Adrenal gland (tissue), 12 donors: Measurements from ENCODE around the gene KLHL3. TPM values are rescaled to one million over a fixed set of nuclear protein-coding genes. Genes with fewer than 3 reads are reported as not detected.

Experiments used
- DNase-seq, 7 donors: peaks; one replicate each; pipeline ENCODE4 v3.0.0-alpha.2; 2019 to 2020
- H3K27ac ChIP-seq, 5 donors: fragments of 200-600 bp; sonication (generic) in 4 of 5; 1 replicate in 3 of 5; 2 replicates in 2 of 5; pipeline versions ENCODE4 v1.5.1 to v1.8.0; 2016 to 2020; ENCODE audit warnings: mild to moderate bottlenecking in 1 of 5
- H3K27me3 ChIP-seq: fragments of 200-600 bp; 2 replicates; pipeline ENCODE4 v1.8.0; 2021
- H3K36me3 ChIP-seq, 2 donors: fragments of 200-600 bp; replicated peaks in 1 of 2; 1 replicate in 1 of 2; 2 replicates in 1 of 2; pipeline versions ENCODE4 v1.5.1 to v1.8.0; 2018 to 2022
- H3K4me1 ChIP-seq, 2 donors: fragments of 200-600 bp; replicated peaks in 1 of 2; 1 replicate in 1 of 2; 2 replicates in 1 of 2; pipeline versions ENCODE4 v1.5.1 to v1.8.0; 2018 to 2021
- H3K4me3 ChIP-seq, 4 donors: fragments of 200-600 bp; sonication (generic) in 3 of 4; one replicate each; pipeline ENCODE4 v1.5.1; 2016 to 2018
- H3K9me3 ChIP-seq, 3 donors: fragments of 200-600 bp; sonication (generic) in 1 of 3; replicated peaks in 1 of 3; 1 replicate in 2 of 3; 2 replicates in 1 of 3; pipeline versions ENCODE4 v1.5.1 to v1.8.0; 2016 to 2021
- POLR2A ChIP-seq, 2 donors: fragments of 450-650 bp; IDR thresholded peaks; one replicate each; pipeline ENCODE4 v1.6.1; 2017; ENCODE audit warnings: antibody characterized with exemption in 2 of 2, mild to moderate bottlenecking in 2 of 2, moderate library complexity in 1 of 2
- WGBS, 4 donors: extraction: QIAGEN DNeasy Blood & Tissue Kit in 2 of 4; methylation state at CpG; one replicate each; pipeline versions ENCODE4 v1.1.5 to v1.1.7; 2013 to 2017; 5-methylcytosine and 5-hydroxymethylcytosine counted together
- intact Hi-C, 2 donors: fragments of 100-400 bp; cut with DNase I; formaldehyde crosslinking; loops; one replicate each; pipeline versions ENCODE4 v1.14.1 to v1.15.0; 2022 to 2023
- polyA plus RNA-seq, 3 donors: library from polyadenylated mRNA; stranded (reverse); fragments of 200-250 nt in 2 of 3; fragments of 350-450 nt in 1 of 3; fragmentation: Illumina TruSeq in 1 of 3; extraction: RNeasy Lipid Tissue Mini Kit (QIAGEN cat#74804) in 1 of 3; gene quantifications; one replicate each; pipeline ENCODE4 v1.2.3, GENCODE V29; 2013 to 2014
- total RNA-seq, 9 donors: library from RNA; depleted of rRNA in 4 of 9; stranded (reverse); fragments of >200 nt in 4 of 9; fragments of 120-200 nt in 1 of 9; fragmentation: NEBNext Ultra II Directional in 1 of 9; extraction: Animal tissue kit (Norgen Biotek cat#: 25700) in 1 of 9; gene quantifications; one replicate each; pipeline versions ENCODE4 v1.1.0 to v1.2.4, GENCODE V29; 2013 to 2023
- TF ChIP-seq, protein P1 (sequence below), 6 experiments: fragments of 450-650 bp in 4 of 6; fragments of 200-600 bp in 2 of 6; sonication (generic) in 1 of 6; IDR thresholded peaks; 1 replicate in 5 of 6; 2 replicates in 1 of 6; pipeline versions ENCODE4 v1.5.1 to v1.8.0; 2016 to 2021; ENCODE audit warnings: antibody characterized with exemption in 6 of 6, mild to moderate bottlenecking in 2 of 6, moderate library complexity in 1 of 6
- donor health status: healthy with polysubstance abuse.
- donor health status: Bipolar disorder and iron deficiency.
- donor health status: DM: yes; HTN: yes; CAD: no.
- donor health status: DM: no; HTN: no; CAD: no.
- donor health status: DM: no; HTN: no; CAD: no.
- donor health status: DM: yes; HTN: yes; CAD: no.

KLHL3 gene
- total and polyA plus RNA-seq, 12 donors = 3.1 to 28.6 (median 13.4) TPM

GRCh38 chr5:137592317-137592716 is 143.6 kb downstream of the KLHL3 start:
- intact Hi-C loops = no loop called here
- Histone ChIP-seq H3K36me3 (no peaks in the 10 kb centered on the region), H3K27me3 (no peaks in the 10 kb centered on the region), H3K4me3 (no peak overlapping the region), H3K9me3 (no peaks in the 10 kb centered on the region), H3K27ac (no peak overlapping the region), H3K4me1 (no peaks in the 10 kb centered on the region)
- TF ChIP-seq POLR2A (IDR thresholded peaks at IDR 0.05) = no peak
- TF ChIP-seq, protein P1, sequence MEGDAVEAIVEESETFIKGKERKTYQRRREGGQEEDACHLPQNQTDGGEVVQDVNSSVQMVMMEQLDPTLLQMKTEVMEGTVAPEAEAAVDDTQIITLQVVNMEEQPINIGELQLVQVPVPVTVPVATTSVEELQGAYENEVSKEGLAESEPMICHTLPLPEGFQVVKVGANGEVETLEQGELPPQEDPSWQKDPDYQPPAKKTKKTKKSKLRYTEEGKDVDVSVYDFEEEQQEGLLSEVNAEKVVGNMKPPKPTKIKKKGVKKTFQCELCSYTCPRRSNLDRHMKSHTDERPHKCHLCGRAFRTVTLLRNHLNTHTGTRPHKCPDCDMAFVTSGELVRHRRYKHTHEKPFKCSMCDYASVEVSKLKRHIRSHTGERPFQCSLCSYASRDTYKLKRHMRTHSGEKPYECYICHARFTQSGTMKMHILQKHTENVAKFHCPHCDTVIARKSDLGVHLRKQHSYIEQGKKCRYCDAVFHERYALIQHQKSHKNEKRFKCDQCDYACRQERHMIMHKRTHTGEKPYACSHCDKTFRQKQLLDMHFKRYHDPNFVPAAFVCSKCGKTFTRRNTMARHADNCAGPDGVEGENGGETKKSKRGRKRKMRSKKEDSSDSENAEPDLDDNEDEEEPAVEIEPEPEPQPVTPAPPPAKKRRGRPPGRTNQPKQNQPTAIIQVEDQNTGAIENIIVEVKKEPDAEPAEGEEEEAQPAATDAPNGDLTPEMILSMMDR (IDR thresholded peaks at IDR 0.05) = no peak
- WGBS, 4 donors = 76 to 88% (median 85%) methylated on average over 3 of the region's 3 CpGs
- DNase-seq = no peak

DNA sequence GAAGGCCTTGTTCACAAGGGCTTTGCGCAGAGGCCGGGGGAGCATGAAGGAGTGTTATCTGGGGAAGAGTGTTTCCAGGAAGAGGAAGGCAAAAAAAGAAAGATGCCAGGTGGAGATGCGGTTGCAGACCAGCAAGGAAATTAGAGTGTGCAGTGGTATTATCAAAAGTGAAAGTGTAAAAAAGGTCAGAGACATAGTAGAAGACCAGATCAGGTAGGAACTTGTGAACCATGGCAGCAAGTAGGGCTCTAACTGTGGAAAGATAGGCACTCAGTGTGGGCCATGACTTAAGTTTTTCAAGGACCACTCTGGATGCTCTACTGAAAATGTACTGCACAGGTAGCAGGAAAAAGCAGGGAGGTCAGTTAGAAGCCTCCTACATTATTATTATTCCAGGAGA is 146.7 kb downstream of the KLHL3 start:
- Histone ChIP-seq H3K4me3 (no peak overlapping the region), H3K36me3 (no peaks in the 10 kb centered on the region), H3K27me3 (peaks cover 3% of the 10 kb centered on the region), H3K9me3 (no peaks in the 10 kb centered on the region), H3K4me1 (no peaks in the 10 kb centered on the region), H3K27ac (no peak overlapping the region)
- intact Hi-C loops = no loop called here
- TF ChIP-seq, protein P1 (IDR thresholded peaks at IDR 0.05) = no peak
- TF ChIP-seq POLR2A (IDR thresholded peaks at IDR 0.05) = no peak
- DNase-seq = no peak
- WGBS, 4 donors = 79 to 87% (median 83%) methylated on average over 3 of the region's 3 CpGs

- peaks cover 3% of the 10 kb centered on the region for H3K27me3 ChIP-seq
- H3K27ac ChIP-seq = no peak overlapping the region
- intact Hi-C loops = no loop called here
- TF ChIP-seq POLR2A (IDR thresholded peaks at IDR 0.05) = no peak
- TF ChIP-seq, protein P1 (IDR thresholded peaks at IDR 0.05) = no peak
- H3K9me3 ChIP-seq = no peaks in the 10 kb centered on the region
- 66 to 84% (median 70%) methylated on average over 4 of the region's 4 CpGs for WGBS, 4 donors
- H3K36me3 ChIP-seq = no peaks in the 10 kb centered on the region
- H3K4me1 ChIP-seq = no peaks in the 10 kb centered on the region
- H3K4me3 ChIP-seq = no peak overlapping the region
- no peak for DNase-seq
Observed at GRCh38 chr5:137587919-137588318, 148.0 kb downstream of the KLHL3 start.

- no peak for TF ChIP-seq POLR2A (IDR thresholded peaks at IDR 0.05)
- TF ChIP-seq, protein P1 (IDR thresholded peaks at IDR 0.05) = no peak
- Histone ChIP-seq H3K27ac (no peak overlapping the region), H3K36me3 (no peaks in the 10 kb centered on the region), H3K27me3 (peaks cover 3% of the 10 kb centered on the region), H3K4me3 (no peak overlapping the region), H3K9me3 (no peaks in the 10 kb centered on the region), H3K4me1 (no peaks in the 10 kb centered on the region)
- intact Hi-C loops = no loop called here
- DNase-seq = no peak
- 71 to 92% (median 84%) methylated on average over 1 of the region's 1 CpG for WGBS, 4 donors
Observed at GRCh38 chr5:137584262-137584661, 151.6 kb downstream of the KLHL3 start.
